A549 (cell line): ENCODE results near the gene COX14. TPM values are rescaled to one million over a fixed set of nuclear protein-coding genes. Genes with fewer than 3 reads are reported as not detected.
A peak's percentile ranks its signal among the peaks of the same experiment; 100 is the strongest.

Source experiments
- ATAC-seq, 2 experiments: fragments of 200-7000 bp in 1 of 2; fragments of >200 bp in 1 of 2; cut with Nextera tagmentation in 1 of 2; cut with Tn5 transposase in 1 of 2; 3 replicates each; pipeline versions ENCODE4 v1.8.0 to v1.9.1; 2018 to 2020; ENCODE audit warnings: mild to moderate bottlenecking in 1 of 2, moderate library complexity in 1 of 2
- CTCF ChIA-PET: fragments of 300-600 bp; sonication (Branson Sonifier 250); formaldehyde crosslinking; extraction: SDS; loops from one replicate; lab custom pipeline; 2021; ENCODE audit warnings: antibody characterized with exemption, inconsistent platforms; lab: Yijun Ruan, JAX
- POLR2A ChIA-PET: fragments of 350-600 bp; formaldehyde crosslinking; extraction: SDS; loops from one replicate; lab custom pipeline; 2021; ENCODE audit warnings: antibody characterized with exemption, inconsistent platforms; lab: Yijun Ruan, JAX
- DNase-seq, 2 experiments: peaks; one replicate each; pipeline versions ENCODE4 v3.0.0 to v3.0.0-alpha.2; 2011 to 2016; ENCODE audit warnings: low read depth in 1 of 2, low spot score in 1 of 2
- FAIRE-seq: peaks from 2 replicates; lab custom pipeline; 2011; peaks lifted over from hg19 to GRCh38; lab: Jason Lieb, UNC
- H3K27ac ChIP-seq, 2 experiments: fragments of >200 bp; sonication (Bioruptor Twin); formaldehyde crosslinking; 3 replicates each; pipeline ENCODE4 v1.5.1; 2016 to 2017
- H3K4me1 ChIP-seq: fragments of >200 bp; sonication (Bioruptor Twin); formaldehyde crosslinking; 3 replicates; pipeline ENCODE4 v1.6.1; 2016
- H3K4me2 ChIP-seq: fragments of >200 bp; sonication (Bioruptor Twin); formaldehyde crosslinking; 3 replicates; pipeline ENCODE4 v1.6.1; 2016
- H3K4me3 ChIP-seq: fragments of >200 bp; sonication (Bioruptor Twin); formaldehyde crosslinking; 3 replicates; pipeline ENCODE4 v1.5.1; 2016
- H3K9me3 ChIP-seq: fragments of >200 bp; sonication (Bioruptor Twin); formaldehyde crosslinking; 3 replicates; pipeline ENCODE4 v1.6.1; 2016
- ATOH8 ChIP-seq: fragments of 250-450 bp; sonication (Bioruptor Pico); IDR thresholded peaks from 2 replicates; pipeline ENCODE4 v1.5.0; 2020; ENCODE audit warnings: low read depth, mild to moderate bottlenecking, moderate library complexity
- BHLHE40 ChIP-seq: IDR thresholded peaks from 2 replicates; pipeline ENCODE4 v1.6.1; 2012; ENCODE audit warnings: low read depth, low read length, inconsistent platforms
- CHD2 ChIP-seq: fragments of 150-350 bp; IDR thresholded peaks from 2 replicates; pipeline ENCODE4 v1.6.1; 2014; ENCODE audit warnings: low read length; ENCODE audit not compliant: partially characterized antibody
- E2F6 ChIP-seq: IDR thresholded peaks from 2 replicates; pipeline ENCODE4 v1.6.1; 2012; ENCODE audit warnings: low read depth, borderline replicate concordance
- EHF ChIP-seq: fragments of 250-450 bp; sonication (Bioruptor Pico); IDR thresholded peaks from 2 replicates; pipeline ENCODE4 v1.5.0; 2020; ENCODE audit warnings: mild to moderate bottlenecking
- EP300 ChIP-seq, 2 experiments: fragments of >200 bp; sonication (Bioruptor Twin); formaldehyde crosslinking; IDR thresholded peaks; 2 replicates in 1 of 2; 3 replicates in 1 of 2; pipeline ENCODE4 v1.6.1; 2016 to 2017
- ESRRA ChIP-seq: fragments of 150-350 bp; IDR thresholded peaks from 2 replicates; pipeline ENCODE4 v1.6.1; 2014; ENCODE audit warnings: mild to moderate bottlenecking, low read length, borderline replicate concordance
- FOSB ChIP-seq: fragments of 250-450 bp; sonication (Bioruptor Pico); IDR thresholded peaks from 2 replicates; pipeline ENCODE4 v1.5.0; 2020; ENCODE audit warnings: mild to moderate bottlenecking, moderate library complexity
- FOXS1 ChIP-seq: fragments of 250-450 bp; sonication (Bioruptor Pico); IDR thresholded peaks from 2 replicates; pipeline ENCODE4 v1.5.0; 2020; ENCODE audit warnings: mild to moderate bottlenecking, moderate library complexity
- GATA3 ChIP-seq: IDR thresholded peaks from 2 replicates; pipeline ENCODE4 v1.6.1; 2012; ENCODE audit warnings: borderline replicate concordance
- HEYL ChIP-seq: fragments of 250-450 bp; sonication (Bioruptor Pico); IDR thresholded peaks from 2 replicates; pipeline ENCODE4 v1.8.0; 2021; ENCODE audit warnings: mild to moderate bottlenecking, moderate library complexity
- HOXA7 ChIP-seq: fragments of 250-450 bp; sonication (Bioruptor Pico); IDR thresholded peaks from 2 replicates; pipeline ENCODE4 v1.5.0; 2020; ENCODE audit warnings: mild to moderate bottlenecking, moderate library complexity
- JUNB ChIP-seq: fragments of >200 bp; sonication (Bioruptor Twin); formaldehyde crosslinking; IDR thresholded peaks from 2 replicates; pipeline ENCODE4 v1.6.1; 2016
- KDM1A ChIP-seq: fragments of 200-600 bp; sonication (generic); IDR thresholded peaks from 2 replicates; pipeline ENCODE4 v1.6.1; 2016; ENCODE audit warnings: low read depth, mild to moderate bottlenecking
- MAX ChIP-seq: IDR thresholded peaks from 2 replicates; pipeline ENCODE4 v1.6.1; 2012
- MAZ ChIP-seq: fragments of 150-350 bp; IDR thresholded peaks from 2 replicates; pipeline ENCODE4 v1.6.1; 2014; ENCODE audit warnings: antibody characterized with exemption, low read depth, low read length, borderline replicate concordance
- MYC ChIP-seq: IDR thresholded peaks from 2 replicates; pipeline ENCODE4 v1.6.1; 2012; ENCODE audit warnings: mild to moderate bottlenecking, inconsistent platforms, low read length, improper control_type of control experiment, borderline replicate concordance
- NR3C1 ChIP-seq: fragments of >200 bp; sonication (Bioruptor Twin); formaldehyde crosslinking; IDR thresholded peaks from 3 replicates; pipeline ENCODE4 v1.6.1; 2017
- PBX3 ChIP-seq: IDR thresholded peaks from 2 replicates; pipeline ENCODE4 v1.6.1; 2012
- POLR2A ChIP-seq: IDR thresholded peaks from 2 replicates; pipeline ENCODE4 v1.6.1; 2012; ENCODE audit warnings: mild to moderate bottlenecking, low read length
- RAD21 ChIP-seq, 2 experiments: fragments of >200 bp in 1 of 2; sonication (Bioruptor Twin) in 1 of 2; formaldehyde crosslinking in 1 of 2; IDR thresholded peaks in 1 of 2; conservative IDR thresholded peaks in 1 of 2; 2 replicates in 1 of 2; 3 replicates in 1 of 2; pipeline ENCODE4 v1.6.1; 2012 to 2018; ENCODE audit warnings: inconsistent platforms in 1 of 2
- RARB ChIP-seq: fragments of 250-450 bp; sonication (Bioruptor Pico); IDR thresholded peaks from 2 replicates; pipeline ENCODE4 v1.8.0; 2021; ENCODE audit warnings: mild to moderate bottlenecking, moderate library complexity
- RFX5 ChIP-seq: fragments of 450-650 bp; IDR thresholded peaks from 2 replicates; pipeline ENCODE4 v1.7.1; 2014; ENCODE audit warnings: antibody characterized with exemption, mild to moderate bottlenecking, moderate library complexity
- SMC3 ChIP-seq: fragments of >200 bp; sonication (Bioruptor Twin); formaldehyde crosslinking; IDR thresholded peaks from 3 replicates; pipeline ENCODE4 v1.6.1; 2018; ENCODE audit warnings: inconsistent platforms
- TFCP2L1 ChIP-seq: fragments of 250-450 bp; sonication (Bioruptor Pico); IDR thresholded peaks from 2 replicates; pipeline ENCODE4 v1.5.0; 2021; ENCODE audit warnings: mild to moderate bottlenecking
- USF2 ChIP-seq: fragments of 450-650 bp; IDR thresholded peaks from 2 replicates; pipeline ENCODE4 v1.6.1; 2014; ENCODE audit warnings: antibody characterized with exemption
- ZC3H11A ChIP-seq: fragments of 450-650 bp; IDR thresholded peaks from 2 replicates; pipeline ENCODE4 v1.6.1; 2014; ENCODE audit warnings: antibody characterized with exemption, mild to moderate bottlenecking
- ZNF302 ChIP-seq: fragments of 250-450 bp; sonication (Bioruptor Pico); IDR thresholded peaks from 2 replicates; pipeline ENCODE4 v1.9.0; 2021; ENCODE audit warnings: inconsistent platforms, mild to moderate bottlenecking, moderate library complexity
- WGBS: methylation state at CpG from one replicate; pipeline ENCODE4 v1.1.6; 2017; ENCODE audit errors: missing lambda C conversion rate; 5-methylcytosine and 5-hydroxymethylcytosine counted together
- polyA plus RNA-seq, 4 experiments: library from polyadenylated mRNA; depleted of rRNA in 3 of 4; stranded (reverse); fragments of >200 nt; fragmentation: RNase III in 1 of 4; extraction: RNeasy Plus Mini Kit Qiagen cat#74134 plus additional on column Dnase treatment in 1 of 4; gene quantifications; 2 replicates in 3 of 4; 3 replicates in 1 of 4; pipeline ENCODE4 v1.2.3, GENCODE V29; 2011 to 2017

COX14 gene
- polyA plus RNA-seq, 2 of the 4 experiments (the other 2 are of a cell fraction), result 93.3 to 134 TPM

- Histone ChIP-seq H3K27ac (no peak overlapping the region), H3K4me1 (no peaks in the 10 kb centered on the region), H3K4me2 (no peak overlapping the region), H3K9me3 (no peaks in the 10 kb centered on the region), H3K4me3 (no peak overlapping the region)
- TF ChIP-seq BHLHE40, result no peak
- TF ChIP-seq HOXA7 (CRISPR knock-in tag), result no peak
- TF ChIP-seq TFCP2L1, result no peak
- DNase-seq (no peak), FAIRE-seq (no peak), ATAC-seq (peak in 1 of 2 experiments; percentile 23; a peak in 1 of 6 replicates)
- WGBS, result 76% methylated on average over 2 of the region's 2 CpGs
- POLR2A ChIA-PET, result interaction anchor here (1.9 kb wide), 1 partner anchor 15 kb away, joined by 8 read pairs; the partner anchor contains the start of gene COX14
- CTCF ChIA-PET, result interaction anchor here (1.1 to 13.4 kb wide), 4 partner anchors 8 to 161 kb away, joined by 4 to 128 read pairs (median 6); partner anchors contain the start of gene COX14
These were observed 15.5 kb downstream of the COX14 start for GRCh38 chr12:50127546-50127945.

- no peak for FAIRE-seq
- Histone ChIP-seq H3K27ac (no peak overlapping the region), H3K4me1 (no peaks in the 10 kb centered on the region), H3K9me3 (no peaks in the 10 kb centered on the region), H3K4me2 (no peak overlapping the region), H3K4me3 (no peak overlapping the region)
- DNase-seq, result no peak
- ChIA-PET POLR2A (interaction anchor here (0.6 kb wide), 1 partner anchor 44 kb away, joined by 3 read pairs; the partner anchor contains the start of gene SMARCD1), CTCF (interaction anchor here (1.3 to 13.4 kb wide), 5 partner anchors 10 to 184 kb away, joined by 3 to 128 read pairs (median 5); partner anchors contain the start of gene COX14)
- 96% methylated on average over 4 of the region's 4 CpGs for WGBS
- ATAC-seq, result no peak
- TF ChIP-seq MAX (no peak), ZC3H11A (no peak), ESRRA (no peak), ATOH8 (CRISPR knock-in tag) (no peak), E2F6 (no peak), EP300 (IDR thresholded peaks at IDR 0.05) (no peak), KDM1A (no peak), FOXS1 (no peak), SMC3 (no peak), PBX3 (no peak), MAZ (no peak), CHD2 (no peak), NR3C1 (no peak), RARB (CRISPR knock-in tag) (no peak), JUNB (no peak), FOSB (no peak)
These were observed 17.3 kb downstream of the COX14 start for GRCh38 chr12:50129290-50129689.

- no peaks in the 10 kb centered on the region for H3K9me3 ChIP-seq
- H3K4me3 ChIP-seq, result no peak overlapping the region
- WGBS, result 91% methylated on average over 2 of the region's 2 CpGs
- no peak for ATAC-seq
- POLR2A ChIA-PET, result no interaction called here
- no peak overlapping the region for H3K4me2 ChIP-seq
- TF ChIP-seq POLR2A, result no peak
- no peak for TF ChIP-seq GATA3
- no peak for TF ChIP-seq FOSB
- no peak for TF ChIP-seq EHF (CRISPR knock-in tag)
- TF ChIP-seq USF2, result no peak
- TF ChIP-seq RFX5, result no peak
- no peak for TF ChIP-seq HEYL (CRISPR knock-in tag)
- TF ChIP-seq NR3C1, result no peak
- no peak for TF ChIP-seq ZNF302 (CRISPR knock-in tag)
- TF ChIP-seq RAD21 (conservative IDR thresholded peaks at IDR 0.05 in 1 of 2, IDR thresholded peaks at IDR 0.05 in 1 of 2), result no peak
- TF ChIP-seq MYC, result no peak
- CTCF ChIA-PET, result interaction anchor here (0.9 to 13.4 kb wide), 5 partner anchors 17 to 183 kb away, joined by 3 to 128 read pairs (median 3); partner anchors contain the start of genes COX14 and SMARCD1
- H3K4me1 ChIP-seq, result no peaks in the 10 kb centered on the region
- no peak overlapping the region for H3K27ac ChIP-seq
- no peak for DNase-seq
- no peak for FAIRE-seq
These were observed 20.6 kb downstream of the COX14 start for GRCh38 chr12:50132505-50133135.
